GM18907 (cell line): ENCODE results near the gene CNKSR3.

Experiments
- ATAC-seq: cut with Tn5 transposase; IDR thresholded peaks from one replicate; pipeline ENCODE4 v1.9.1; 2021; ENCODE audit warnings: mild to moderate bottlenecking, moderate library complexity; ENCODE audit not compliant: unreplicated experiment

Gene CNKSR3

GRCh38 chr6:154356690-154357089 is 153.8 kb downstream of the CNKSR3 start, which contains the start of gene IPCEF1:
Gene IPCEF1, minus strand, starts transcription at chr6:154356803. Its CDS starts 90,856 bp downstream, at chr6:154265947.
- peak; percentile 29 for ATAC-seq

GRCh38 chr6:154356113-154356512 is 154.4 kb downstream of the CNKSR3 start:
- no peak for ATAC-seq

- ATAC-seq, result no peak
Observed at GRCh38 chr6:154354265-154354777, 156.2 kb downstream of the CNKSR3 start.

- ATAC-seq, result no peak
Observed at GRCh38 chr6:154353626-154354025, 156.9 kb downstream of the CNKSR3 start.

GRCh38 chr6:154352898-154353585 is 157.4 kb downstream of the CNKSR3 start:
- ATAC-seq, result peak; percentile 64

GRCh38 chr6:154350293-154350692 is 160.2 kb downstream of the CNKSR3 start:
- ATAC-seq, result no peak

GRCh38 chr6:154347981-154348380 is 162.5 kb downstream of the CNKSR3 start:
- ATAC-seq, result no peak

- no peak for ATAC-seq
Observed at GRCh38 chr6:154345811-154346210, 164.7 kb downstream of the CNKSR3 start.

- no peak for ATAC-seq
Observed at GRCh38 chr6:154343473-154344308, 166.8 kb downstream of the CNKSR3 start.

- no peak for ATAC-seq
Observed at GRCh38 chr6:154341871-154342270, 168.6 kb downstream of the CNKSR3 start.

GRCh38 chr6:154341336-154341735 is 169.1 kb downstream of the CNKSR3 start:
- no peak for ATAC-seq
